Measurements from ENCODE around the gene DNAH12. TPM values are rescaled to one million over a fixed set of nuclear protein-coding genes. Genes with fewer than 3 reads are reported as not detected.
"Not testable (repeated sequence)": the region's sequence is repeated elsewhere in the genome, so short reads cannot be mapped to it uniquely, and the experiment has no call there.

DNAH12 gene
- total RNA-seq, 1 experiment from 2014 or later: not detected

DNA sequence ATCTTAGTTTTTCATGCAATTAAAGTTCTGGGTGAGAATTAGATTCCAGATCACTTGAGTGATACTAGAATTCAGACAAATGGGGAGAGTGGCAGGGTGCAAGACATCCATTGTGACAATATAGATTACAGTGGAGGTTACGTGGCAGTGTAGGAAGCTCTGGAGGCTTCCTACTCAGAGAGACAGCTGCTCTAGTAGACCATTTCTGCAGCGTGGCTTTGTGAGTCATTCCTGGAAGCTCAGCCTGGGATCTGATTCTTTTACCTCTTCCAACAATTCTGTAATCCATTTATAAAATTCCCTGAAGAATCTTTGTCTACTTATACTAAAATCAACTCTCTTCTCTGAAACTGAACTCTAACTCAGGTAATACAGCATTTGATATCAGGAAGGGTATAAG lies 161.2 kb downstream of the DNAH12 start:
- no peak for ATAC-seq
- RAD21 ChIA-PET (ENCODE audit: low non-redundant PET in 1 of 2, low total read pairs in 2 of 2, uncharacterized antibody in 2 of 2, unreplicated experiment in 2 of 2): no interaction called here
- no peak overlapping the region for H3K9ac ChIP-seq (ENCODE audit: low read length)
- DNase-seq (ENCODE audit: low read depth, low spot score): no peak
- H3K4me1 ChIP-seq (ENCODE audit: control insufficient read depth in 1 of 2, insufficient read depth in 2 of 2, low read length in 2 of 2): no peaks in the 10 kb centered on the region
- no peak overlapping the region for H3K4me2 ChIP-seq (ENCODE audit: low read length)
- H3K36me3 ChIP-seq (ENCODE audit: control insufficient read depth in 1 of 2, insufficient read depth in 2 of 2, low read length in 2 of 2): no peaks in the 10 kb centered on the region
- POLR2A ChIA-PET: no interaction called here
- no TSS peak for BruUV-seq (replicated peaks)
- no peak overlapping the region for H3K27ac ChIP-seq (ENCODE audit: low read depth, low read length)
- H3K79me2 ChIP-seq (ENCODE audit: insufficient read depth, low read length): no peaks in the 10 kb centered on the region
- H3K9me3 ChIP-seq (ENCODE audit: control insufficient read depth in 1 of 2, insufficient read depth in 1 of 2, low read depth in 1 of 2, low read length in 2 of 2): no peaks in the 10 kb centered on the region
- H3K9me2 ChIP-seq (ENCODE audit: insufficient read depth): no peaks in the 10 kb centered on the region
- no peak overlapping the region for H2AFZ ChIP-seq (ENCODE audit: low read depth, low read length, poor library complexity, severe bottlenecking)
- no peaks in the 10 kb centered on the region for H4K20me1 ChIP-seq (ENCODE audit: insufficient read depth)
- intact Hi-C loops (cut with micrococcal nuclease): no loop called here
- H3K4me3 ChIP-seq (replicated peaks in 1 of 2; ENCODE audit: low read depth in 1 of 2, low read length in 2 of 2): no peak overlapping the region
- H3K27me3 ChIP-seq (ENCODE audit: insufficient read depth, low read length): no peaks in the 10 kb centered on the region
- CTCF ChIA-PET: interaction anchor here (1.7 kb wide), 1 partner anchor 15 kb away, joined by 6 read pairs; no protein-coding TSS in a partner anchor
- TF ChIP-seq, protein P1, sequence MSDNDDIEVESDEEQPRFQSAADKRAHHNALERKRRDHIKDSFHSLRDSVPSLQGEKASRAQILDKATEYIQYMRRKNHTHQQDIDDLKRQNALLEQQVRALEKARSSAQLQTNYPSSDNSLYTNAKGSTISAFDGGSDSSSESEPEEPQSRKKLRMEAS (IDR thresholded peaks at IDR 0.05): no peak
- TF ChIP-seq EZH2phosphoT487 (IDR thresholded peaks at IDR 0.05; ENCODE audit: borderline replicate concordance) (no peak), RAD21 (IDR thresholded peaks at IDR 0.05; ENCODE audit: low read depth) (no peak), ZNF274 (IDR thresholded peaks at IDR 0.05; ENCODE audit: low read depth, low read length) (no peak), ZFX (IDR thresholded peaks at IDR 0.05) (no peak), CBX3 (IDR thresholded peaks at IDR 0.05; ENCODE audit: low read depth) (no peak), ELF1 (IDR thresholded peaks at IDR 0.05; ENCODE audit: borderline replicate concordance, low read depth) (no peak)
- TF ChIP-seq, protein P2, sequence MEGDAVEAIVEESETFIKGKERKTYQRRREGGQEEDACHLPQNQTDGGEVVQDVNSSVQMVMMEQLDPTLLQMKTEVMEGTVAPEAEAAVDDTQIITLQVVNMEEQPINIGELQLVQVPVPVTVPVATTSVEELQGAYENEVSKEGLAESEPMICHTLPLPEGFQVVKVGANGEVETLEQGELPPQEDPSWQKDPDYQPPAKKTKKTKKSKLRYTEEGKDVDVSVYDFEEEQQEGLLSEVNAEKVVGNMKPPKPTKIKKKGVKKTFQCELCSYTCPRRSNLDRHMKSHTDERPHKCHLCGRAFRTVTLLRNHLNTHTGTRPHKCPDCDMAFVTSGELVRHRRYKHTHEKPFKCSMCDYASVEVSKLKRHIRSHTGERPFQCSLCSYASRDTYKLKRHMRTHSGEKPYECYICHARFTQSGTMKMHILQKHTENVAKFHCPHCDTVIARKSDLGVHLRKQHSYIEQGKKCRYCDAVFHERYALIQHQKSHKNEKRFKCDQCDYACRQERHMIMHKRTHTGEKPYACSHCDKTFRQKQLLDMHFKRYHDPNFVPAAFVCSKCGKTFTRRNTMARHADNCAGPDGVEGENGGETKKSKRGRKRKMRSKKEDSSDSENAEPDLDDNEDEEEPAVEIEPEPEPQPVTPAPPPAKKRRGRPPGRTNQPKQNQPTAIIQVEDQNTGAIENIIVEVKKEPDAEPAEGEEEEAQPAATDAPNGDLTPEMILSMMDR (IDR thresholded peaks at IDR 0.05 in 2 of 3, conservative IDR thresholded peaks at IDR 0.05 in 1 of 3; ENCODE audit: borderline replicate concordance in 1 of 3, insufficient read depth in 1 of 3, low read depth in 2 of 3, low read length in 2 of 3): no peak

DNA sequence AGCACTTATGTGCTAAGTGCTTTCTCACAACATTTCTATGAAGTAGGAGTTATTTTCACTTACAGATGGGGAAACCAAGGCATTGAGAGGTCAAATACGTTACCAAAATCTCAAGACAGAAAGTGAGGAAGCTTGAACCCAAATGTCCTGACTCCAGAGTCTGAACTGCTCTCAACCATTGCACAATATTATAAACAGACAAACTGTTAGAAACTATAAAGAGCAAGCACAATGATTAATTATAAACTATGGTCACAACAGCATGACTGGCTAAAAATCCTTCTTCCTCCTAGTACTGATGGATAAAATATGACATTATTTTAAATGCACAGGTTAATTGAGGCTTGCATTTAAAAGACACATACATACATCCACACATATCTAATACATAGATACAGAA lies 173.8 kb downstream of the DNAH12 start:
- intact Hi-C loops (cut with micrococcal nuclease): no loop called here
- H3K36me3 ChIP-seq (ENCODE audit: control insufficient read depth in 1 of 2, insufficient read depth in 2 of 2, low read length in 2 of 2): no peaks in the 10 kb centered on the region
- H2AFZ ChIP-seq (ENCODE audit: low read depth, low read length, poor library complexity, severe bottlenecking): no peak overlapping the region
- RAD21 ChIA-PET (ENCODE audit: low non-redundant PET in 1 of 2, low total read pairs in 2 of 2, uncharacterized antibody in 2 of 2, unreplicated experiment in 2 of 2): no interaction called here
- H3K9me2 ChIP-seq (ENCODE audit: insufficient read depth): no peaks in the 10 kb centered on the region
- TF ChIP-seq EZH2phosphoT487 (IDR thresholded peaks at IDR 0.05; ENCODE audit: borderline replicate concordance) (no peak), SP1 (IDR thresholded peaks at IDR 0.05; ENCODE audit: low read depth) (no peak)
- POLR2A ChIA-PET: no interaction called here
- BruUV-seq (replicated peaks): no TSS peak
- H3K9ac ChIP-seq (ENCODE audit: low read length): no peak overlapping the region
- DNase-seq (ENCODE audit: low read depth, low spot score): no peak
- H3K4me3 ChIP-seq (replicated peaks in 1 of 2; ENCODE audit: low read depth in 1 of 2, low read length in 2 of 2): no peak overlapping the region
- H3K27ac ChIP-seq (ENCODE audit: low read depth, low read length): no peak overlapping the region
- H3K9me3 ChIP-seq (ENCODE audit: control insufficient read depth in 1 of 2, insufficient read depth in 1 of 2, low read depth in 1 of 2, low read length in 2 of 2): no peaks in the 10 kb centered on the region
- H3K4me1 ChIP-seq (ENCODE audit: control insufficient read depth in 1 of 2, insufficient read depth in 2 of 2, low read length in 2 of 2): no peaks in the 10 kb centered on the region
- H3K79me2 ChIP-seq (ENCODE audit: insufficient read depth, low read length): no peaks in the 10 kb centered on the region
- H4K20me1 ChIP-seq (ENCODE audit: insufficient read depth): no peaks in the 10 kb centered on the region
- CTCF ChIA-PET: no interaction called here
- ATAC-seq: no peak
- H3K27me3 ChIP-seq (ENCODE audit: insufficient read depth, low read length): no peaks in the 10 kb centered on the region
- H3K4me2 ChIP-seq (ENCODE audit: low read length): no peak overlapping the region

DNA sequence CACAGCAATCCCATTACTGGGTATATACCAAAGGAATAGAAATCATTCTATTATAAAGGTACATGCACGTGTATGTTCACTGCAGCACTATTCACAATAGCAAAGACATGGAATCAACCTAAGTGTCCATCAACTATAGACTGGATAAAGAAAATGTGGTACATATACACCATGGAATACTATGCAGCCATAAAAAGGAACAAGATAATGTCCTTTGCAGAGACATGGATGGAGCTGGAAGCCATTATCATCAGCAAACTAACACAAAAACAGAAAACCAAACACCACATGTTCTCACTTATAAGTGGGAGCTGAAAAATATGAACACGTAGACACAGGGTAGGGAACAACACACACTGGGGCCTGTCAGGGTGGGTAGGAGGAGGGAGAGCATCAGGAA lies 179.1 kb downstream of the DNAH12 start:
- H3K4me3 ChIP-seq (replicated peaks in 1 of 2; ENCODE audit: low read depth in 1 of 2, low read length in 2 of 2); DNase-seq (ENCODE audit: low read depth, low spot score); intact Hi-C loops (cut with micrococcal nuclease); H3K27me3 ChIP-seq (ENCODE audit: insufficient read depth, low read length); H2AFZ ChIP-seq (ENCODE audit: low read depth, low read length, poor library complexity, severe bottlenecking); ATAC-seq; H3K79me2 ChIP-seq (ENCODE audit: insufficient read depth, low read length); CTCF ChIA-PET; H4K20me1 ChIP-seq (ENCODE audit: insufficient read depth); H3K9me2 ChIP-seq (ENCODE audit: insufficient read depth); H3K4me2 ChIP-seq (ENCODE audit: low read length); H3K36me3 ChIP-seq (ENCODE audit: control insufficient read depth in 1 of 2, insufficient read depth in 2 of 2, low read length in 2 of 2); H3K9me3 ChIP-seq (ENCODE audit: control insufficient read depth in 1 of 2, insufficient read depth in 1 of 2, low read depth in 1 of 2, low read length in 2 of 2); H3K9ac ChIP-seq (ENCODE audit: low read length); H3K4me1 ChIP-seq (ENCODE audit: control insufficient read depth in 1 of 2, insufficient read depth in 2 of 2, low read length in 2 of 2); RAD21 ChIA-PET (ENCODE audit: low non-redundant PET in 1 of 2, low total read pairs in 2 of 2, uncharacterized antibody in 2 of 2, unreplicated experiment in 2 of 2); H3K27ac ChIP-seq (ENCODE audit: low read depth, low read length); POLR2A ChIA-PET; BruUV-seq (replicated peaks): not testable (repeated sequence)

All from HCT116 (cell line).